ENCODE measurements around the gene MIPOL1. TPM values are rescaled to one million over a fixed set of nuclear protein-coding genes. Genes with fewer than 3 reads are reported as not detected.

The MIPOL1 gene
- total and polyA plus RNA-seq, 2 experiments from 2014 or later: 16.6 to 24.8 TPM

DNA sequence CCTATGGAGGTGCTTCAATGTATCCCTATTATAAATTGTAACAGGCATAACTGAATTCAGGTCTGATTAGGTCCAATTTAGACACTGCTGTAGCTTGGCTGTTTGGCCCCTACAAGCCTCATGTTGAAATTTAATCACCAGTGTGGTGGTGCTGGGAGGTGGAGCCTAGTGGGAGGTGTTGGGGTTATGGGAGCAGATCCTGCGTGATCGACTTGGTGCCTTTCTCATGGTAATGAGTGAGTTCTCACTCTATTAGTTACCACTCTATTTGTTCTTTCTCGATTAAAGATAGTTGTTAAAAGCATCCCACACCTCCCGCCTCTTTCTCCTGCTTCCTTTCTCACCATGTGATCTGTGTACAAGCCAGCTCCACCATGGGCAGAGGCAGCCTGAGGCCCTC, 275.2 kb downstream of the MIPOL1 start:
- no peak overlapping the region for H3K27ac ChIP-seq (ENCODE audit: low read depth)
- TF ChIP-seq POLR2AphosphoS5 (IDR thresholded peaks at IDR 0.05; ENCODE audit: low read depth): no peak
- TF ChIP-seq ETS1 (IDR thresholded peaks at IDR 0.05): no peak
- H3K4me1 ChIP-seq (ENCODE audit: insufficient read depth): peaks cover 7% of the 10 kb centered on the region
- H3K36me3 ChIP-seq (ENCODE audit: insufficient read depth): no peaks in the 10 kb centered on the region
- 0 out of 2 replicates have a peak, but pooled peaks cover 3% of the 10 kb centered on the region for H3K9me2 ChIP-seq (ENCODE audit: insufficient read depth)
- H2AFZ ChIP-seq: no peak overlapping the region
- Mint-ChIP-seq H3K9me3 (no peaks in the 10 kb centered on the region; the same call in 2 of the 3 replicates), H3K4me3 (no peak overlapping the region), H3K27ac (no peak overlapping the region), H3K36me3 (ENCODE audit: low read depth) (peaks cover 6% of the 10 kb centered on the region; the same call in 2 of the 3 replicates), H3K27me3 (ENCODE audit: insufficient read depth, low read depth, poor library complexity) (no peaks in the 10 kb centered on the region), H3K4me1 (peaks cover 7% of the 10 kb centered on the region)
- no peaks in the 10 kb centered on the region for H3K79me2 ChIP-seq (replicated peaks; ENCODE audit: insufficient read depth)
- ATAC-seq (peak; percentile 58), DNase-seq (ENCODE audit: low spot score) (peak; percentile 30)
- H3K4me3 ChIP-seq: no peak overlapping the region
- no peaks in the 10 kb centered on the region for H3K27me3 ChIP-seq (ENCODE audit: insufficient read depth)
- H3F3A ChIP-seq (replicated peaks; ENCODE audit: low read depth): no peaks in the 10 kb centered on the region
- H4K20me1 ChIP-seq (replicated peaks; ENCODE audit: insufficient read depth): no peaks in the 10 kb centered on the region
- no peak overlapping the region for H3K4me2 ChIP-seq

DNA sequence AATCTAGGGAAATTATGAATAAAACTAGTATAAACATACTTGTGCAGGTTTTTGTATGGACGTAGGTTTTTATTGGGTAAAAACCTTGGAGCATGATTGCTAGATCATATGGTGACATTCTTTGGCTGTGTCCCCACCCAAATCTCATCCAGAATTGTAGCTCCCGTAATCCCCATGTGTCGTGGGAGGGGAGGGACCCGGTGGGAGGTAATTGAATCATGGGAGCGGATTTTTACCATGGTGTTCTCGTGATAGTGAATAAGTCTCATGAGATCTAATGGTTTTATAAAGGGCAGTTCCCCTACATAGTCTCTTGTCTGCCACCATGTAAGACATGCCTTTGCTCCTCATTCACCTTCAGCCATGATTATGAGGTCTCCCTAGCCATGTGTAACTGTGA, 276.5 kb downstream of the MIPOL1 start:
- H2AFZ ChIP-seq: no peak overlapping the region
- no peak overlapping the region for H3K27ac ChIP-seq (ENCODE audit: low read depth)
- no peak overlapping the region for H3K27ac Mint-ChIP-seq
- H3K9me3 Mint-ChIP-seq: no peaks in the 10 kb centered on the region; the same call in 2 of the 3 replicates
- no peaks in the 10 kb centered on the region for H3K27me3 ChIP-seq (ENCODE audit: insufficient read depth)
- no peak for ATAC-seq
- no peak overlapping the region for H3K4me3 ChIP-seq
- H3K36me3 ChIP-seq (ENCODE audit: insufficient read depth): no peaks in the 10 kb centered on the region
- H3K4me1 ChIP-seq (ENCODE audit: insufficient read depth): peaks cover 7% of the 10 kb centered on the region
- no peak overlapping the region for H3K4me3 Mint-ChIP-seq
- H3K4me1 Mint-ChIP-seq: peaks cover 7% of the 10 kb centered on the region
- no peaks in the 10 kb centered on the region for H3F3A ChIP-seq (replicated peaks; ENCODE audit: low read depth)
- H3K36me3 Mint-ChIP-seq (ENCODE audit: low read depth): peaks cover 6% of the 10 kb centered on the region; the same call in 2 of the 3 replicates
- H3K79me2 ChIP-seq (replicated peaks; ENCODE audit: insufficient read depth): no peaks in the 10 kb centered on the region
- H4K20me1 ChIP-seq (replicated peaks; ENCODE audit: insufficient read depth): no peaks in the 10 kb centered on the region
- 0 out of 2 replicates have a peak, but pooled peaks cover 3% of the 10 kb centered on the region for H3K9me2 ChIP-seq (ENCODE audit: insufficient read depth)
- no peaks in the 10 kb centered on the region for H3K27me3 Mint-ChIP-seq (ENCODE audit: insufficient read depth, low read depth, poor library complexity)
- DNase-seq (ENCODE audit: low spot score): no peak
- H3K4me2 ChIP-seq: no peak overlapping the region
- no peak for TF ChIP-seq ZNF331 (CRISPR knock-in tag; IDR thresholded peaks at IDR 0.05; ENCODE audit: low read depth)
- no peak for TF ChIP-seq JUNB (IDR thresholded peaks at IDR 0.05; ENCODE audit: unreplicated experiment)
- TF ChIP-seq, protein P1, sequence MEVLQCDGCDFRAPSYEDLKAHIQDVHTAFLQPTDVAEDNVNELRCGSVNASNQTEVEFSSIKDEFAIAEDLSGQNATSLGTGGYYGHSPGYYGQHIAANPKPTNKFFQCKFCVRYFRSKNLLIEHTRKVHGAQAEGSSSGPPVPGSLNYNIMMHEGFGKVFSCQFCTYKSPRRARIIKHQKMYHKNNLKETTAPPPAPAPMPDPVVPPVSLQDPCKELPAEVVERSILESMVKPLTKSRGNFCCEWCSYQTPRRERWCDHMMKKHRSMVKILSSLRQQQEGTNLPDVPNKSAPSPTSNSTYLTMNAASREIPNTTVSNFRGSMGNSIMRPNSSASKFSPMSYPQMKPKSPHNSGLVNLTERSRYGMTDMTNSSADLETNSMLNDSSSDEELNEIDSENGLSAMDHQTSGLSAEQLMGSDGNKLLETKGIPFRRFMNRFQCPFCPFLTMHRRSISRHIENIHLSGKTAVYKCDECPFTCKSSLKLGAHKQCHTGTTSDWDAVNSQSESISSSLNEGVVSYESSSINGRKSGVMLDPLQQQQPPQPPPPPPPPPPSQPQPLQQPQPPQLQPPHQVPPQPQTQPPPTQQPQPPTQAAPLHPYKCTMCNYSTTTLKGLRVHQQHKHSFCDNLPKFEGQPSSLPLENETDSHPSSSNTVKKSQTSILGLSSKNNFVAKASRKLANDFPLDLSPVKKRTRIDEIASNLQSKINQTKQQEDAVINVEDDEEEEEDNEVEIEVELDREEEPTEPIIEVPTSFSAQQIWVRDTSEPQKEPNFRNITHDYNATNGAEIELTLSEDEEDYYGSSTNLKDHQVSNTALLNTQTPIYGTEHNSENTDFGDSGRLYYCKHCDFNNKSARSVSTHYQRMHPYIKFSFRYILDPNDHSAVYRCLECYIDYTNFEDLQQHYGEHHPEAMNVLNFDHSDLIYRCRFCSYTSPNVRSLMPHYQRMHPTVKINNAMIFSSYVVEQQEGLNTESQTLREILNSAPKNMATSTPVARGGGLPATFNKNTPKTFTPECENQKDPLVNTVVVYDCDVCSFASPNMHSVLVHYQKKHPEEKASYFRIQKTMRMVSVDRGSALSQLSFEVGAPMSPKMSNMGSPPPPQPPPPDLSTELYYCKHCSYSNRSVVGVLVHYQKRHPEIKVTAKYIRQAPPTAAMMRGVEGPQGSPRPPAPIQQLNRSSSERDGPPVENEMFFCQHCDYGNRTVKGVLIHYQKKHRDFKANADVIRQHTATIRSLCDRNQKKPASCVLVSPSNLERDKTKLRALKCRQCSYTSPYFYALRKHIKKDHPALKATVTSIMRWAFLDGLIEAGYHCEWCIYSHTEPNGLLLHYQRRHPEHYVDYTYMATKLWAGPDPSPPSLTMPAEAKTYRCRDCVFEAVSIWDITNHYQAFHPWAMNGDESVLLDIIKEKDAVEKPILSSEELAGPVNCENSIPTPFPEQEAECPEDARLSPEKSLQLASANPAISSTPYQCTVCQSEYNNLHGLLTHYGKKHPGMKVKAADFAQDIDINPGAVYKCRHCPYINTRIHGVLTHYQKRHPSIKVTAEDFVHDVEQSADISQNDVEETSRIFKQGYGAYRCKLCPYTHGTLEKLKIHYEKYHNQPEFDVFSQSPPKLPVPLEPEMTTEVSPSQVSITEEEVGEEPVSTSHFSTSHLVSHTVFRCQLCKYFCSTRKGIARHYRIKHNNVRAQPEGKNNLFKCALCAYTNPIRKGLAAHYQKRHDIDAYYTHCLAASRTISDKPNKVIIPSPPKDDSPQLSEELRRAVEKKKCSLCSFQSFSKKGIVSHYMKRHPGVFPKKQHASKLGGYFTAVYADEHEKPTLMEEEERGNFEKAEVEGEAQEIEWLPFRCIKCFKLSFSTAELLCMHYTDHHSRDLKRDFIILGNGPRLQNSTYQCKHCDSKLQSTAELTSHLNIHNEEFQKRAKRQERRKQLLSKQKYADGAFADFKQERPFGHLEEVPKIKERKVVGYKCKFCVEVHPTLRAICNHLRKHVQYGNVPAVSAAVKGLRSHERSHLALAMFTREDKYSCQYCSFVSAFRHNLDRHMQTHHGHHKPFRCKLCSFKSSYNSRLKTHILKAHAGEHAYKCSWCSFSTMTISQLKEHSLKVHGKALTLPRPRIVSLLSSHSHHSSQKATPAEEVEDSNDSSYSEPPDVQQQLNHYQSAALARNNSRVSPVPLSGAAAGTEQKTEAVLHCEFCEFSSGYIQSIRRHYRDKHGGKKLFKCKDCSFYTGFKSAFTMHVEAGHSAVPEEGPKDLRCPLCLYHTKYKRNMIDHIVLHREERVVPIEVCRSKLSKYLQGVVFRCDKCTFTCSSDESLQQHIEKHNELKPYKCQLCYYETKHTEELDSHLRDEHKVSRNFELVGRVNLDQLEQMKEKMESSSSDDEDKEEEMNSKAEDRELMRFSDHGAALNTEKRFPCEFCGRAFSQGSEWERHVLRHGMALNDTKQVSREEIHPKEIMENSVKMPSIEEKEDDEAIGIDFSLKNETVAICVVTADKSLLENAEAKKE (CRISPR knock-in tag; IDR thresholded peaks at IDR 0.05): no peak
- TF ChIP-seq EZH2phosphoT487 (IDR thresholded peaks at IDR 0.05; ENCODE audit: unreplicated experiment): no peak
- TF ChIP-seq CREB1 (CRISPR knock-in tag; IDR thresholded peaks at IDR 0.05; ENCODE audit: low read depth): no peak
- TF ChIP-seq, protein P2, sequence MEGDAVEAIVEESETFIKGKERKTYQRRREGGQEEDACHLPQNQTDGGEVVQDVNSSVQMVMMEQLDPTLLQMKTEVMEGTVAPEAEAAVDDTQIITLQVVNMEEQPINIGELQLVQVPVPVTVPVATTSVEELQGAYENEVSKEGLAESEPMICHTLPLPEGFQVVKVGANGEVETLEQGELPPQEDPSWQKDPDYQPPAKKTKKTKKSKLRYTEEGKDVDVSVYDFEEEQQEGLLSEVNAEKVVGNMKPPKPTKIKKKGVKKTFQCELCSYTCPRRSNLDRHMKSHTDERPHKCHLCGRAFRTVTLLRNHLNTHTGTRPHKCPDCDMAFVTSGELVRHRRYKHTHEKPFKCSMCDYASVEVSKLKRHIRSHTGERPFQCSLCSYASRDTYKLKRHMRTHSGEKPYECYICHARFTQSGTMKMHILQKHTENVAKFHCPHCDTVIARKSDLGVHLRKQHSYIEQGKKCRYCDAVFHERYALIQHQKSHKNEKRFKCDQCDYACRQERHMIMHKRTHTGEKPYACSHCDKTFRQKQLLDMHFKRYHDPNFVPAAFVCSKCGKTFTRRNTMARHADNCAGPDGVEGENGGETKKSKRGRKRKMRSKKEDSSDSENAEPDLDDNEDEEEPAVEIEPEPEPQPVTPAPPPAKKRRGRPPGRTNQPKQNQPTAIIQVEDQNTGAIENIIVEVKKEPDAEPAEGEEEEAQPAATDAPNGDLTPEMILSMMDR (conservative IDR thresholded peaks at IDR 0.05; ENCODE audit: low read depth in 2 of 2): no peak
- TF ChIP-seq ZNF114 (CRISPR knock-in tag; IDR thresholded peaks at IDR 0.05): no peak
- no peak for TF ChIP-seq ETS1 (IDR thresholded peaks at IDR 0.05)
- no peak for TF ChIP-seq EZH2 (IDR thresholded peaks at IDR 0.05; ENCODE audit: low read depth, unreplicated experiment)
- TF ChIP-seq POLR2AphosphoS5 (IDR thresholded peaks at IDR 0.05; ENCODE audit: low read depth): no peak
- TF ChIP-seq NANOG (IDR thresholded peaks at IDR 0.05; ENCODE audit: borderline replicate concordance): no peak
- no peak for TF ChIP-seq STAT1 (IDR thresholded peaks at IDR 0.05; ENCODE audit: unreplicated experiment)

Measured in GM23338 (cell line).